Limb (tissue), 2 donors: Measurements from ENCODE around the gene SPRED1.

Source experiments
- DNase-seq, 2 donors: peaks; one replicate each; pipeline ENCODE4 v3.0.0-alpha.2; 2016; ENCODE audit errors: extremely low spot score in 2 of 2

Gene SPRED1

GRCh38 chr15:38252481-38253350 is at the start of gene SPRED1:
TSS of gene SPRED1 (plus strand) at chr15:38252836. CDS start at chr15:38253186, 350 bp downstream.
- no peak for DNase-seq

- DNase-seq: no peak
Measured at GRCh38 chr15:38205526-38206272, 46.9 kb upstream of the SPRED1 start.

- DNase-seq: no peak
Measured at GRCh38 chr15:38207621-38208020, 45.0 kb upstream of the SPRED1 start.

GRCh38 chr15:38208206-38208605 is 44.4 kb upstream of the SPRED1 start:
- no peak for DNase-seq

- no peak for DNase-seq
Measured at GRCh38 chr15:38208779-38209178, 43.9 kb upstream of the SPRED1 start.

- no peak for DNase-seq
Measured at GRCh38 chr15:38211249-38211648, 41.4 kb upstream of the SPRED1 start.

GRCh38 chr15:38211811-38212210 is 40.8 kb upstream of the SPRED1 start:
- DNase-seq: no peak

- DNase-seq: no peak
Measured at GRCh38 chr15:38212729-38213351, 39.8 kb upstream of the SPRED1 start.

GRCh38 chr15:38213356-38213755 is 39.3 kb upstream of the SPRED1 start:
- no peak for DNase-seq

GRCh38 chr15:38215707-38216106 is 36.9 kb upstream of the SPRED1 start:
- no peak for DNase-seq

GRCh38 chr15:38216763-38217162 is 35.9 kb upstream of the SPRED1 start:
- DNase-seq: peak in 1 of 2 donors; percentile 49

GRCh38 chr15:38217191-38217595 is 35.4 kb upstream of the SPRED1 start:
- DNase-seq: peak in 1 of 2 donors; percentile 59

GRCh38 chr15:38217788-38218609 is 34.6 kb upstream of the SPRED1 start:
- DNase-seq: no peak

GRCh38 chr15:38220606-38221273 is 31.9 kb upstream of the SPRED1 start:
- DNase-seq: no peak

- no peak for DNase-seq
Measured at GRCh38 chr15:38224486-38224885, 28.1 kb upstream of the SPRED1 start.

GRCh38 chr15:38225381-38225780 is 27.3 kb upstream of the SPRED1 start:
- no peak for DNase-seq

- peak in 1 of 2 donors; percentile 62 for DNase-seq
Measured at GRCh38 chr15:38226608-38227266, 25.9 kb upstream of the SPRED1 start.

- no peak for DNase-seq
Measured at GRCh38 chr15:38227941-38228340, 24.7 kb upstream of the SPRED1 start.

- DNase-seq: no peak
Measured at GRCh38 chr15:38228618-38229017, 24.0 kb upstream of the SPRED1 start.

- DNase-seq: peak in 1 of 2 donors; percentile 68
Measured at GRCh38 chr15:38229705-38230310, 22.8 kb upstream of the SPRED1 start.
